ENCODE data around the gene FHIT. TPM values are rescaled to one million over a fixed set of nuclear protein-coding genes. Genes with fewer than 3 reads are reported as not detected.

The FHIT gene
- total and polyA plus RNA-seq, 2 of the 4 experiments (the other 2 are of a cell fraction): 0.07 TPM; not detected in 1

- Histone ChIP-seq H3K4me2 (ENCODE audit: low read depth, low read length) (no peak overlapping the region), H2AK5ac (ENCODE audit: low read depth, low read length) (no peak overlapping the region), H3K27me3 (ENCODE audit: control insufficient read depth, insufficient read depth, low read length) (no peaks in the 10 kb centered on the region), H3K56ac (ENCODE audit: extremely low read depth, insufficient read depth, low read length) (no peak overlapping the region), H3K23ac (ENCODE audit: low read depth, low read length) (no peak overlapping the region), H3K9me3 (ENCODE audit: control insufficient read depth, insufficient read depth, low read length) (peaks cover 4% of the 10 kb centered on the region; the same call in 1 of the 2 replicates), H4K20me1 (ENCODE audit: insufficient read depth, low read length) (no peaks in the 10 kb centered on the region), H3K14ac (replicated peaks; ENCODE audit: low read depth, low read length) (no peak overlapping the region), H2BK20ac (ENCODE audit: low read depth, low read length) (no peak overlapping the region), H3K79me1 (ENCODE audit: low read depth in 1 of 2, low read length in 2 of 2) (no peaks in the 10 kb centered on the region), H4K91ac (ENCODE audit: insufficient read depth, low read depth, low read length) (no peak overlapping the region), H4K5ac (ENCODE audit: low read depth, low read length) (no peak overlapping the region), H3K9me1 (ENCODE audit: insufficient read depth, low read length) (no peaks in the 10 kb centered on the region), H2BK15ac (ENCODE audit: low read depth, low read length) (no peak overlapping the region), H3K4me3 (ENCODE audit: insufficient read depth, low read depth, low read length) (no peak overlapping the region), H3K27ac (ENCODE audit: insufficient read depth, low read length) (no peak overlapping the region), H4K8ac (ENCODE audit: low read depth in 2 of 2, low read length in 2 of 2) (no peak overlapping the region), H3K18ac (ENCODE audit: low read depth, low read length) (no peak overlapping the region), H3K36me3 (ENCODE audit: control insufficient read depth, insufficient read depth, low read length) (no peaks in the 10 kb centered on the region), H2BK5ac (ENCODE audit: low read depth, low read length, poor library complexity, severe bottlenecking) (no peak overlapping the region), H3K4ac (ENCODE audit: low read depth, low read length) (no peak overlapping the region), H3K4me1 (ENCODE audit: control insufficient read depth, insufficient read depth, low read length) (no peaks in the 10 kb centered on the region), H2BK120ac (ENCODE audit: low read depth, low read length) (no peak overlapping the region), H3K9ac (ENCODE audit: low read depth, low read length) (no peak overlapping the region), H2AK9ac (replicated peaks; ENCODE audit: low read depth, low read length, poor library complexity) (no peak overlapping the region), H2AFZ (replicated peaks; ENCODE audit: low read length, poor library complexity) (no peak overlapping the region)
- intact Hi-C loops (cut with micrococcal nuclease): no loop called here
- BruUV-seq (replicated peaks): no TSS peak
- ChIA-PET CTCF (interaction anchor here (0.6 kb wide), 1 partner anchor 132 kb away, joined by 5 read pairs; no protein-coding TSS in a partner anchor), POLR2A (ENCODE audit: unreplicated experiment) (no interaction called here)
- DNase-seq (no peak), ATAC-seq (ENCODE audit: low read depth) (no peak)
- TF ChIP-seq CTCF (conservative IDR thresholded peaks at IDR 0.05; ENCODE audit: low read depth, low read length) (no peak), BHLHE40 (IDR thresholded peaks at IDR 0.05; ENCODE audit: low read depth, low read length) (no peak)
- in situ Hi-C loops (cut with MboI; ENCODE audit: low sequenced_read_pairs): no loop called here
- no CpG with 5 or more reads among the region's 3 CpGs for WGBS, 2 experiments (ENCODE audit: extremely low coverage in 2 of 2, insufficient read length in 1 of 2)
- dilution Hi-C loops (cut with HindIII; ENCODE audit: low sequenced_read_pairs, unreplicated experiment): no loop called here
Observed at GRCh38 chr3:60094392-60094947, 1156.8 kb downstream of the FHIT start.
